Lower lobe of right lung (tissue), 2 donors: ENCODE results near the gene INPP4B. TPM values are rescaled to one million over a fixed set of nuclear protein-coding genes. Genes with fewer than 3 reads are reported as not detected.
A peak's percentile ranks its signal among the peaks of the same experiment; 100 is the strongest.

Source experiments
- ATAC-seq, 2 donors: fragments of 200-7000 bp; cut with Tn5 transposase; one replicate each; pipeline ENCODE4 v1.9.1; 2020 to 2022; ENCODE audit warnings: mild to moderate bottlenecking in 2 of 2, moderate library complexity in 2 of 2
- DNase-seq: peaks from one replicate; pipeline ENCODE4 v3.0.0-alpha.2; 2020
- H3K27ac ChIP-seq: fragments of 200-600 bp; one replicate; pipeline ENCODE4 v1.8.0; 2022
- H3K27me3 ChIP-seq: fragments of 200-600 bp; one replicate; pipeline ENCODE4 v1.8.0; 2022; ENCODE audit warnings: low read depth
- H3K36me3 ChIP-seq: fragments of 200-600 bp; one replicate; pipeline ENCODE4 v1.8.0; 2022; ENCODE audit warnings: mild to moderate bottlenecking
- H3K4me1 ChIP-seq: fragments of 200-600 bp; one replicate; pipeline ENCODE4 v1.8.0; 2022
- H3K4me3 ChIP-seq: fragments of 200-600 bp; one replicate; pipeline ENCODE4 v1.8.0; 2022; ENCODE audit warnings: mild to moderate bottlenecking
- H3K9me3 ChIP-seq: fragments of 200-600 bp; one replicate; pipeline ENCODE4 v1.8.0; 2022
- intact Hi-C: fragments of 100-400 bp; cut with DNase I; formaldehyde crosslinking; loops from one replicate; pipeline ENCODE4 v1.11.0; 2022
- total RNA-seq: library from RNA; stranded (reverse); fragmentation: NEBNext Ultra II Directional; extraction: Animal tissue kit (Norgen Biotek cat#: 25700); gene quantifications from one replicate; pipeline ENCODE4 v1.2.1, GENCODE V29; 2021
- TF ChIP-seq, protein P1 (sequence below): fragments of 200-600 bp; IDR thresholded peaks from one replicate; pipeline ENCODE4 v1.8.0; 2022; ENCODE audit warnings: antibody characterized with exemption, mild to moderate bottlenecking
- donor health status: DM: no; HTN: yes; CAD: no; lungs with severe emphysema.

The INPP4B gene
- total RNA-seq, 1 donor from 2014 or later: 12.1 TPM

DNA sequence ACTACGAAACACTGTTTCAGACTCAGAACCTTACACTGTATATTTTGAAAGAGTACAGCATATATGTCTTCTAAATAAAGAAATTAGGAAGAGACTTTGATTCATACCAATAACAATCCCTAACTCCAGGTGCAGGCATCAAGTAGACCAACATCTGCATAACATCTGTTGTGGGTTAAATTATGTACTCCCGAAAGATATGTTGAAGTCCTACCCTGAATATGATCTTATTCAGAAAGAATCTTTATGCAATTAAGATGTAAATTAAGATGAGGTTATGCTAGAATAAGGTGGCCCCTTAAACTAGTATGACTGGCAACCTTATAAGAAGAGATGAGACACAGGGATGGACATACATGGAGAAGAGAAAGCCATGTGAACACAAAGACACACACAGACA is 117.9 kb downstream of the INPP4B start:
- Histone ChIP-seq H3K27me3 (no peaks in the 10 kb centered on the region), H3K36me3 (no peaks in the 10 kb centered on the region), H3K4me1 (no peaks in the 10 kb centered on the region), H3K4me3 (no peak overlapping the region), H3K9me3 (no peaks in the 10 kb centered on the region), H3K27ac (no peak overlapping the region)
- intact Hi-C loops: no loop called here
- ATAC-seq (no peak), DNase-seq (no peak)
- TF ChIP-seq, protein P1, sequence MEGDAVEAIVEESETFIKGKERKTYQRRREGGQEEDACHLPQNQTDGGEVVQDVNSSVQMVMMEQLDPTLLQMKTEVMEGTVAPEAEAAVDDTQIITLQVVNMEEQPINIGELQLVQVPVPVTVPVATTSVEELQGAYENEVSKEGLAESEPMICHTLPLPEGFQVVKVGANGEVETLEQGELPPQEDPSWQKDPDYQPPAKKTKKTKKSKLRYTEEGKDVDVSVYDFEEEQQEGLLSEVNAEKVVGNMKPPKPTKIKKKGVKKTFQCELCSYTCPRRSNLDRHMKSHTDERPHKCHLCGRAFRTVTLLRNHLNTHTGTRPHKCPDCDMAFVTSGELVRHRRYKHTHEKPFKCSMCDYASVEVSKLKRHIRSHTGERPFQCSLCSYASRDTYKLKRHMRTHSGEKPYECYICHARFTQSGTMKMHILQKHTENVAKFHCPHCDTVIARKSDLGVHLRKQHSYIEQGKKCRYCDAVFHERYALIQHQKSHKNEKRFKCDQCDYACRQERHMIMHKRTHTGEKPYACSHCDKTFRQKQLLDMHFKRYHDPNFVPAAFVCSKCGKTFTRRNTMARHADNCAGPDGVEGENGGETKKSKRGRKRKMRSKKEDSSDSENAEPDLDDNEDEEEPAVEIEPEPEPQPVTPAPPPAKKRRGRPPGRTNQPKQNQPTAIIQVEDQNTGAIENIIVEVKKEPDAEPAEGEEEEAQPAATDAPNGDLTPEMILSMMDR: no peak

DNA sequence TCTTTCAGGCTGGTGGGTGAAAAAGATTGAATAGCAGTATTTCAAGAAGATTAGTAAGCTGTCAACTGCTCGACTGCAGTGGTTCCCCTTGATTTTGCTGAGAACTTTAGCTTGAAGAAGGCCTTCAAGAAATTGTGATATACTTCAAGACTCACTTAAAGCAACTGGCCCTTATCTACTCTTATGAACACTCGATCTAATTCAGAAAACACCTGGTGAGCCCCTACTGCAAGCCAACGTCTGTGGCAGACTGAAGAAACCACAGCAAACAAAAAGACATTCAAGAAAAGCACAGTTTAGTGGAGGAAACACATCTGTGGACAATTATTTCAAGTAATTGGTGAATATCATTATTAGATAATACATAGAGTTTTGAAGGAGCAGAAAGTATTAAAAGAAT is 119.0 kb downstream of the INPP4B start:
- Histone ChIP-seq H3K36me3 (no peaks in the 10 kb centered on the region), H3K9me3 (no peaks in the 10 kb centered on the region)
- TF ChIP-seq, protein P1: no peak

DNA sequence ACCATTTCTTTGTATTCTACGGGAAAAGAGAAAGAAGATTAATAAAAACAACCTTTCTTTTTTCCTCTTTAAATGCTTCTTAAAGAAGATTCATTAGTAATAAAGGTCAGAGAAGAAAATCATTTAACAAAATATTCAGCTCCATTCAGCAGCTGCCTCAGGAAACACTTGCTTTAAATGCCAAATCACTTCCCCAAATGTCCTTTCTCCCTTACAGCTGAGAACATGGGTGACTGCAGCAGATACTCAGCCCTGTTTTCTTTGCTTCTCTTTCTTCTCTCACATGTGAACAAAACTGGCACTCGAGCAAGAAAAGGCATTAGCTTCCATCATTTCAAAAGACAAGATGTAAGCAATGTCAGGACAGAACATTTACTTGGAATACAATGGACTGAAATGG is 120.2 kb downstream of the INPP4B start:
- Histone ChIP-seq H3K4me3 (no peak overlapping the region), H3K27me3 (no peaks in the 10 kb centered on the region), H3K27ac (no peak overlapping the region), H3K4me1 (no peaks in the 10 kb centered on the region), H3K9me3 (no peaks in the 10 kb centered on the region), H3K36me3 (no peaks in the 10 kb centered on the region)
- ATAC-seq (no peak), DNase-seq (no peak)
- intact Hi-C loops: no loop called here
- TF ChIP-seq, protein P1: no peak

More for the DNA sequence above, 119.0 kb downstream of the INPP4B start:
- H3K4me3 ChIP-seq: no peak overlapping the region
- ATAC-seq (no peak), DNase-seq (no peak)
- no peaks in the 10 kb centered on the region for H3K27me3 ChIP-seq
- intact Hi-C loops: no loop called here
- no peak overlapping the region for H3K27ac ChIP-seq
- H3K4me1 ChIP-seq: no peaks in the 10 kb centered on the region

DNA sequence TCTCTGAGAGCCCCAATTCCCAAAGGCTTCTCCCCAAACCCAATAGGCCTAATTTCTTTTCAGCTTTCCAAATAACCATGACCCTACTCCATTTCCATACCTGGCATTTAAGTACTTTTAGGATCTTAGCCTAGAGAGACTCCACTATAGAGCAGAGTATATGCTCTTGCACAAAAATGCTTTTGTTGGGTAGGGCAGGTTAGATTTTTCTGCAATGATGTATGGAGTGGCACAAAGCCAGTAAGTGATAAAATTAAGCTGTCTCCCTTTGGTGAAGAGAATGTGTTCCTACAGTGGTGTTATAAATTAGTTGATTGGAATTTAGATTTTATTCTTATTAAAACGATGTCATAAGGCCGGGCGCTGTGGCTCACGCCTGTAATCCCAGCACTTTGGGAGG is 124.9 kb downstream of the INPP4B start:
- DNase-seq (no peak), ATAC-seq (no peak)
- Histone ChIP-seq H3K27ac (no peak overlapping the region), H3K9me3 (no peaks in the 10 kb centered on the region), H3K36me3 (no peaks in the 10 kb centered on the region), H3K4me3 (no peak overlapping the region), H3K27me3 (no peaks in the 10 kb centered on the region), H3K4me1 (no peaks in the 10 kb centered on the region)
- TF ChIP-seq, protein P1: no peak
- intact Hi-C loops: no loop called here

DNA sequence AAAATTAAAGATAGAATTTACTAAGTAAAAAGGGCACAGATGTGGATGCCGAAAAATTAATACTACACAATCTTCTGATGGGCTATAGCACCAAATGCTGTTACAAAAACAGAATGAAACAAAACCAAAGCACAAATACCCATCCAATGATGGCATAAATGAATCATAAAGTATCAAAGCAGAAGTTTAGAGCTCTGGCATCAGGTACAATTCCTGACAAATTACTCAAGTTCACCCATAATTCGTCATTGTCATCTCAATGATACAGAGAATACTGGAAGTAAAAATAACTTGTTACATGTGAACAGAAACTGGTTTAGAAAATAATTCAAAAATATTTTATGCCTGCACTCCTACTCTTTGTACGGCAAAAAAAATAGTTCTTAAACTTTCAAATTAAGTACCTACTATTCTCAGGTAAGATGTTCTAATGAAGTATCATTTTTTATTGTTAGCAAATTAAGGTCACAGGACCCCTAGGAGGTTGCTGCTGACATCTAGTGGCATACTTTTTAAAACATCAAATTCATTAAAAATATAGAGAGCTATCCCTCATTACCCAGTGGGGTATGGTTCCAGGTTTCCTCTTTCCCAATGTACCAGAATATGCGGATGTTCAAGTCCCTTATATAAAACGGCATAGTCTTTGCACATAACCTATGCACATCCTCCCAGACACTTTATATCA is 126.1 kb downstream of the INPP4B start:
- DNase-seq (no peak), ATAC-seq (no peak)
- intact Hi-C loops: no loop called here

More for the DNA sequence above, 126.1 kb downstream of the INPP4B start:
- no peak overlapping the region for H3K27ac ChIP-seq
- TF ChIP-seq, protein P1: peak; percentile 37
- no peaks in the 10 kb centered on the region for H3K9me3 ChIP-seq
- no peaks in the 10 kb centered on the region for H3K36me3 ChIP-seq
- no peaks in the 10 kb centered on the region for H3K4me1 ChIP-seq
- no peaks in the 10 kb centered on the region for H3K27me3 ChIP-seq
- H3K4me3 ChIP-seq: no peak overlapping the region
